SH-SY5Y (cell line): ENCODE data around the gene PCARE.

ENCODE experiments used
- GATA2 ChIP-seq: IDR thresholded peaks from 2 replicates; pipeline ENCODE4 v1.6.1; 2011; ENCODE audit warnings: mild to moderate bottlenecking, low read depth, low read length
- GATA3 ChIP-seq: IDR thresholded peaks from 2 replicates; pipeline ENCODE4 v1.6.1; 2011; ENCODE audit warnings: low read depth, mild to moderate bottlenecking, low read length, moderate library complexity

Gene PCARE

GRCh38 chr2:29061176-29061575, 13.1 kb downstream of the PCARE start:
- no peak for TF ChIP-seq GATA2
- no peak for TF ChIP-seq GATA3

- no peak for TF ChIP-seq GATA2
- no peak for TF ChIP-seq GATA3
These were observed 13.9 kb downstream of the PCARE start for GRCh38 chr2:29060441-29060840.

GRCh38 chr2:29059624-29060023, 14.7 kb downstream of the PCARE start:
- TF ChIP-seq GATA2 (no peak), GATA3 (no peak)

GRCh38 chr2:29057006-29057405, 17.3 kb downstream of the PCARE start:
- TF ChIP-seq GATA3 (no peak), GATA2 (no peak)

- TF ChIP-seq GATA2: no peak
- TF ChIP-seq GATA3: no peak
These were observed 17.9 kb downstream of the PCARE start for GRCh38 chr2:29056452-29056851.

GRCh38 chr2:29055601-29056000, 18.7 kb downstream of the PCARE start:
- TF ChIP-seq GATA3: no peak

- TF ChIP-seq GATA2 (no peak), GATA3 (no peak)
These were observed 19.9 kb downstream of the PCARE start for GRCh38 chr2:29054430-29054829.

GRCh38 chr2:29053670-29054400, 20.5 kb downstream of the PCARE start:
- TF ChIP-seq GATA3: no peak
- TF ChIP-seq GATA2: no peak

- TF ChIP-seq GATA3: no peak
These were observed 21.1 kb downstream of the PCARE start for GRCh38 chr2:29053223-29053622.

GRCh38 chr2:29052807-29053206, 21.5 kb downstream of the PCARE start:
- TF ChIP-seq GATA3 (no peak), GATA2 (no peak)

- TF ChIP-seq GATA3 (no peak), GATA2 (no peak)
These were observed 22.6 kb downstream of the PCARE start for GRCh38 chr2:29051730-29052129.

GRCh38 chr2:29050591-29050990, 23.7 kb downstream of the PCARE start:
- TF ChIP-seq GATA3: no peak
- no peak for TF ChIP-seq GATA2

- TF ChIP-seq GATA3: no peak
- no peak for TF ChIP-seq GATA2
These were observed 27.1 kb downstream of the PCARE start for GRCh38 chr2:29047083-29047845.

GRCh38 chr2:29046321-29046720, 28.0 kb downstream of the PCARE start:
- TF ChIP-seq GATA2 (no peak), GATA3 (no peak)

- TF ChIP-seq GATA3 (no peak), GATA2 (no peak)
These were observed 29.9 kb downstream of the PCARE start for GRCh38 chr2:29044459-29044858.
